Measurements from ENCODE around the gene DLGAP4.

DLGAP4 gene

DNA sequence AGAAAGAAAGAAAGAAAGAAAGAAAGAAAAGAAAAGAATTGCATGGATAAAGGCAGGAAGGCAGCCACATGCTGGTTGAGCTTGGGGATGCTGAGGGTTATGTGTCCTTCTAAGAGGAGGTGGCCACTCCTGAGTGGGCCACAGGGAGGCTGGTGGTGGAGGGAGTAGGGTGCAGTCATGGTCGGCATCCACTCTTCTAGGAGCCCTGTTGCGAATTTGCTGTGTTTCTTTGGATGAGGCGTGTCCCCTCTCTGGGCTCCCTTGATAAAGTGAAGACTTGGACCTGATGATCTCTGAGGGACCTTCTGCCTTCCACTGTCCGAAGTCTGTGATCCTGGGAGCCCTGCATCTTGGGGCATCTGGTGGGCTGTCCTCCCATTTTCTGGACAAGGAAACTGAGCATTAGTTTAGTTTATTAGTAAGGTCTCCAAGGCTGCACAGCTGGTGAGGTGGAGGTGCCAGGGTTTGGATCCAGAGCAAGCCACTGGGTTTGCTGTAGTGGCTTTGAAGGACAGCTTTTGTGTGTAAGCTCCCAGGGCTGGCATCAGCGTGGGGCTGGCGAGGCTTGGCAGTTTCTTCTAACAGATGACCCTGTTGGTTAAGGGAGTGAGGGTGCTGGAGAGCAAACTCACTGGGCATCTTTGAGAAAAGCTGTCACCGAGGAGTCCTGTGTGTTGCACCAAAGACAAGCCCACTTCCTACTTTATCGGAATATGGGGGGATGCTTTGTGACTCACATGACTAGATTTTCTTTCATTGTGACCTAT lies 4.3 kb downstream of the DLGAP4 start:
- no peak overlapping the region for H3K4me3 ChIP-seq (ENCODE audit: low read length)
- TF ChIP-seq, protein P1, sequence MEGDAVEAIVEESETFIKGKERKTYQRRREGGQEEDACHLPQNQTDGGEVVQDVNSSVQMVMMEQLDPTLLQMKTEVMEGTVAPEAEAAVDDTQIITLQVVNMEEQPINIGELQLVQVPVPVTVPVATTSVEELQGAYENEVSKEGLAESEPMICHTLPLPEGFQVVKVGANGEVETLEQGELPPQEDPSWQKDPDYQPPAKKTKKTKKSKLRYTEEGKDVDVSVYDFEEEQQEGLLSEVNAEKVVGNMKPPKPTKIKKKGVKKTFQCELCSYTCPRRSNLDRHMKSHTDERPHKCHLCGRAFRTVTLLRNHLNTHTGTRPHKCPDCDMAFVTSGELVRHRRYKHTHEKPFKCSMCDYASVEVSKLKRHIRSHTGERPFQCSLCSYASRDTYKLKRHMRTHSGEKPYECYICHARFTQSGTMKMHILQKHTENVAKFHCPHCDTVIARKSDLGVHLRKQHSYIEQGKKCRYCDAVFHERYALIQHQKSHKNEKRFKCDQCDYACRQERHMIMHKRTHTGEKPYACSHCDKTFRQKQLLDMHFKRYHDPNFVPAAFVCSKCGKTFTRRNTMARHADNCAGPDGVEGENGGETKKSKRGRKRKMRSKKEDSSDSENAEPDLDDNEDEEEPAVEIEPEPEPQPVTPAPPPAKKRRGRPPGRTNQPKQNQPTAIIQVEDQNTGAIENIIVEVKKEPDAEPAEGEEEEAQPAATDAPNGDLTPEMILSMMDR (conservative IDR thresholded peaks at IDR 0.05; ENCODE audit: low read length), result no peak
- DNase-seq (ENCODE audit: low read depth), result no peak

- TF ChIP-seq, protein P1 (conservative IDR thresholded peaks at IDR 0.05; ENCODE audit: low read length), result no peak
- H3K4me3 ChIP-seq (ENCODE audit: low read length), result no peak overlapping the region
- DNase-seq (ENCODE audit: low read depth), result no peak
Observed at GRCh38 chr20:36311141-36311853, 5.2 kb downstream of the DLGAP4 start.

DNA sequence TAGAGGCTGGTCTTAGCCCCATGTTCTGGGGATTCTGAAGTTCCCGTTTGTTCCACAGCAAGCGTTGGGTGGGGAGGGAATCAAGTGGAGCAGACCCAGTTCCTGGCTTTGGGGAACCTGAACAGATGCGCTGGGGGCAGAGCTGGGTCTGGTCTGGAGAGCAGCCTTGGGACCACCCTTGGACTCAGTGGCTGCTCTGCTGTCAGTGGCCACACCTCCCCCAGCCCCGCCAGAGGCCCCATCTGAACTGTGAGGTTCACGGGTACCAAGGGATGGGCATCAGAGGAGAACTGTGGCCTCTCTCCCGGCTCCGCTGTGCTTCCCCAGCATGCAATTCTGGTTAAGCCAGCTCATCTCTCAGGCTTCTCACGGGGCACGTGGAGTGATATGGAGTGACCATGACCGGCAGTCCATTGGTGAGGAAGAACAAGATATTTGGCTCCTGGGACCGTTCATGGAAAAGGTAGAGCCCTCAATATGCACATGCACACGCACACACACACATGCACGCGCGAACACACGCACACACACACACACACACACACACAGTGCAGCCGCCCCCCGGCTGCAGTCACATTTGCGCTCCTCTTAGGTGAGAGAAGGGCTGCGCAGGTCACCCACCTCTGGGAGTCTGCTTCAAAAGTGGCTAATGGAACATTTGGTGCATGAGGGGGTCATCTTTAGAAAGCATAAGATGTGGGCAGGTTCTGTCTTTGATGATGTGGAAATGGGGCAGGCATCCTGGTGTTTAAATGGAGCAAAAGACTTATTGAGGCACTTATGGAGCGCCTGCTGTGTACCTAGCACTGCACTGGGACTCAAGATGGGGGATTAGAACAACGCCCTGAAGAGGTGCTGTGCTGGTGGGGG lies 6.0 kb downstream of the DLGAP4 start:
- TF ChIP-seq, protein P1 (conservative IDR thresholded peaks at IDR 0.05; ENCODE audit: low read length), result no peak
- no peak overlapping the region for H3K4me3 ChIP-seq (ENCODE audit: low read length)
- no peak for DNase-seq (ENCODE audit: low read depth)

DNA sequence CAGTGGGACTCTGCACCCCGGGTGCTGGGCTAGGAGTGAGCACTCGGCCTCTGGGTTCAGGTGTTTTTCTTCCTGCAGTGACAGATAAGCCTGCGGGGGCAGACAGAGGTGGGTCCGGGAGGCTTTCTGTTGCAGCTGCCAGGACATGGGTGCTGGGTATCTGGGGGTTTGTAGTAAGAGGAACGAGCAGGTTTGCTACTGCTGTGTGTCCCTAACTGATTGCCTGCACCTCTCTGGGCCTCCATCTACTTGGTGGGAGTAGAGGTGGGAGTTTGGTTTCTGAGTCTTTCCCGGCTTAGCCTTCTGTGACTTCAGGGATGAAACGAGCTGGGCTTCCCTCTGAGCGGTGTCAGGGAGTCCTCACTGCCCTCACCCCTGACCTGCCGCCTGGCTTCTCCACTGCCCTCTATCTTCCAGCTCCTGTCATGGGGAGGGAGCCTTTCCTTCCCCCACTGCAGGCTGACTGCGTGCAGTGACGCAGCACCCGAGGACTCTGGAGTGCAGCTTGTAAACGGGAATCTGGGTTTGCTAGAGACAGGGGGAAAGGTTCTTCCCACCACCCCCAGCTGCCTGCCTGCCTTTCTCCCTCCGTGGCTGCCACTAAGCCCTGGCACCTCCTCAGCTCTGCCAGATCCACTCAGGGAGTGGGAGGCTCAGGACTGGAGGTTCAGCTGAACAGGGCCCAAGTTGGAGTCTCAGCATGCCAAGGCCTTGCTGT lies 6.7 kb downstream of the DLGAP4 start:
- TF ChIP-seq, protein P1 (conservative IDR thresholded peaks at IDR 0.05; ENCODE audit: low read length), result no peak
- no peak for DNase-seq (ENCODE audit: low read depth)
- no peak overlapping the region for H3K4me3 ChIP-seq (ENCODE audit: low read length)

- no peak overlapping the region for H3K4me3 ChIP-seq (ENCODE audit: low read length)
- DNase-seq (ENCODE audit: low read depth), result no peak
- TF ChIP-seq, protein P1 (conservative IDR thresholded peaks at IDR 0.05; ENCODE audit: low read length), result no peak
Observed at GRCh38 chr20:36313476-36313875, 7.3 kb downstream of the DLGAP4 start.

- TF ChIP-seq, protein P1 (conservative IDR thresholded peaks at IDR 0.05; ENCODE audit: low read length), result no peak
- no peak overlapping the region for H3K4me3 ChIP-seq (ENCODE audit: low read length)
- DNase-seq (ENCODE audit: low read depth), result no peak
Observed at GRCh38 chr20:36313926-36314325, 7.8 kb downstream of the DLGAP4 start.

Measured in AG10803 (cell line).